HEK293 (cell line): ENCODE data around the gene DBF4B.

Experiments
- CTCF ChIA-PET: fragments of 350-600 bp; formaldehyde crosslinking; extraction: SDS; loops from one replicate; lab custom pipeline; 2021; ENCODE audit warnings: antibody characterized with exemption; lab: Yijun Ruan, JAX
- POLR2A ChIA-PET: fragments of 300-600 bp; formaldehyde crosslinking; extraction: SDS; loops from one replicate; lab custom pipeline; 2020; ENCODE audit warnings: antibody characterized with exemption, inconsistent platforms; lab: Yijun Ruan, JAX
- H3K27ac ChIP-seq: fragments of 200-500 bp; sonication (Bioruptor generic); 2 replicates; pipeline ENCODE4 v1.5.1; 2014; ENCODE audit warnings: low read depth, low read length, control low read depth, inconsistent platforms; ENCODE audit errors: extremely low read depth
- H3K36me3 ChIP-seq, 2 experiments: fragments of 200-500 bp in 1 of 2; sonication (Bioruptor generic) in 1 of 2; 1 replicate in 1 of 2; 2 replicates in 1 of 2; pipeline ENCODE4 v1.5.1; 2014 to 2017; ENCODE audit warnings: inconsistent platforms in 2 of 2, low read length in 2 of 2; ENCODE audit not compliant: control insufficient read depth in 2 of 2, insufficient read depth in 1 of 2
- H3K4me1 ChIP-seq: fragments of 200-500 bp; sonication (Bioruptor generic); 2 replicates; pipeline ENCODE4 v1.5.1; 2014; ENCODE audit warnings: mild to moderate bottlenecking, low read length, inconsistent platforms; ENCODE audit not compliant: control insufficient read depth, insufficient read depth
- H3K4me3 ChIP-seq: 2 replicates; pipeline ENCODE4 v1.5.1; 2011; ENCODE audit warnings: low read depth, mild to moderate bottlenecking, control low read depth, low read length, moderate library complexity
- H3K9me3 ChIP-seq: fragments of 200-500 bp; sonication (Bioruptor generic); 2 replicates; pipeline ENCODE4 v1.5.1; 2014; ENCODE audit warnings: low read depth, low read length, inconsistent platforms; ENCODE audit not compliant: control insufficient read depth, insufficient read depth
- GLI2 ChIP-seq: fragments of 450-650 bp; formaldehyde crosslinking; IDR thresholded peaks from 2 replicates; pipeline ENCODE4; 2017; ENCODE audit warnings: missing biosample characterization, missing genetic modification characterization, low read depth, borderline replicate concordance
- HOXC10 ChIP-seq: sonication (generic); formaldehyde crosslinking; IDR thresholded peaks from 2 replicates; pipeline ENCODE4 v1.8.1; 2023; ENCODE audit warnings: mild to moderate bottlenecking, missing genetic modification reagents
- IKZF3 ChIP-seq: fragments of 450-650 bp; IDR thresholded peaks from 2 replicates; pipeline ENCODE4 v1.5.0; 2018; ENCODE audit warnings: missing biosample characterization, mild to moderate bottlenecking, missing genetic modification characterization, moderate library complexity
- MYNN ChIP-seq: fragments of 450-650 bp; formaldehyde crosslinking; IDR thresholded peaks from 2 replicates; pipeline ENCODE4 v1.5.1; 2016; ENCODE audit warnings: missing biosample characterization, missing genetic modification characterization, borderline replicate concordance
- PRDM4 ChIP-seq: fragments of 450-650 bp; formaldehyde crosslinking; IDR thresholded peaks from 2 replicates; pipeline ENCODE4 v1.5.1; 2017; ENCODE audit warnings: missing biosample characterization, missing genetic modification characterization
- ZBTB1 ChIP-seq: fragments of 450-650 bp; formaldehyde crosslinking; IDR thresholded peaks from 2 replicates; pipeline ENCODE4 v1.5.1; 2016; ENCODE audit warnings: missing biosample characterization, missing genetic modification characterization
- ZBTB10 ChIP-seq: fragments of 450-650 bp; formaldehyde crosslinking; IDR thresholded peaks from 2 replicates; pipeline ENCODE4 v1.5.1; 2016; ENCODE audit warnings: missing biosample characterization, missing genetic modification characterization
- ZNF157 ChIP-seq: fragments of 450-650 bp; formaldehyde crosslinking; IDR thresholded peaks from 2 replicates; pipeline ENCODE4 v1.5.1; 2016; ENCODE audit warnings: missing biosample characterization, missing genetic modification characterization
- ZNF16 ChIP-seq: fragments of 450-650 bp; formaldehyde crosslinking; IDR thresholded peaks from 2 replicates; pipeline ENCODE4 v1.5.1; 2016; ENCODE audit warnings: low read depth, missing biosample characterization, missing genetic modification characterization
- ZNF24 ChIP-seq: fragments of 450-650 bp; formaldehyde crosslinking; IDR thresholded peaks from 2 replicates; pipeline ENCODE4 v1.5.1; 2016; ENCODE audit warnings: missing biosample characterization, missing genetic modification characterization
- ZNF280C ChIP-seq: fragments of 450-650 bp; formaldehyde crosslinking; IDR thresholded peaks from 2 replicates; pipeline ENCODE4 v1.5.1; 2016; ENCODE audit warnings: missing biosample characterization, missing genetic modification characterization
- ZNF423 ChIP-seq: fragments of 450-650 bp; formaldehyde crosslinking; IDR thresholded peaks from 2 replicates; pipeline ENCODE4 v1.5.1; 2016; ENCODE audit warnings: missing biosample characterization, missing genetic modification characterization
- ZNF449 ChIP-seq: fragments of 450-650 bp; formaldehyde crosslinking; IDR thresholded peaks from 2 replicates; pipeline ENCODE4 v1.5.1; 2017; ENCODE audit warnings: missing biosample characterization, mild to moderate bottlenecking, missing genetic modification characterization, moderate library complexity
- ZNF510 ChIP-seq: fragments of 450-650 bp; formaldehyde crosslinking; IDR thresholded peaks from 2 replicates; pipeline ENCODE4 v1.5.1; 2018; ENCODE audit warnings: mild to moderate bottlenecking, missing genetic modification characterization, missing biosample characterization; ENCODE audit not compliant: insufficient replicate concordance
- ZNF600 ChIP-seq: fragments of 450-650 bp; formaldehyde crosslinking; IDR thresholded peaks from 2 replicates; pipeline ENCODE4 v1.5.1; 2016; ENCODE audit warnings: missing biosample characterization, missing genetic modification characterization
- ZNF76 ChIP-seq: fragments of 450-650 bp; formaldehyde crosslinking; IDR thresholded peaks from 2 replicates; pipeline ENCODE4; 2016; ENCODE audit warnings: low read depth, missing biosample characterization, missing genetic modification characterization, borderline replicate concordance
- ZSCAN23 ChIP-seq: fragments of 450-650 bp; formaldehyde crosslinking; IDR thresholded peaks from 2 replicates; pipeline ENCODE4 v1.5.1; 2016; ENCODE audit warnings: missing biosample characterization, missing genetic modification characterization

Gene DBF4B

GRCh38 chr17:44795928-44796327 lies 87.5 kb downstream of the DBF4B start:
- H3K9me3 ChIP-seq = no peaks in the 10 kb centered on the region
- H3K4me1 ChIP-seq = no peaks in the 10 kb centered on the region
- CTCF ChIA-PET = interaction anchor here (1.2 to 1.7 kb wide), 2 partner anchors 14 to 69 kb away, joined by 3 to 4 read pairs; no protein-coding TSS in a partner anchor

GRCh38 chr17:44796731-44797130 lies 88.3 kb downstream of the DBF4B start:
- ChIA-PET POLR2A (no interaction called here), CTCF (interaction anchor here (1.2 to 1.8 kb wide), 5 partner anchors 15 to 82 kb away, joined by 3 to 7 read pairs (median 5); no protein-coding TSS in a partner anchor)
- no peak overlapping the region for H3K27ac ChIP-seq
- no peaks in the 10 kb centered on the region for H3K4me1 ChIP-seq
- H3K36me3 ChIP-seq = peaks cover 14 to 29% of the 10 kb centered on the region in 2 experiments; a peak in 2 of 3 replicates
- TF ChIP-seq ZNF16 (tag by site-specific recombination) (no peak), GLI2 (no peak), PRDM4 (tag by site-specific recombination) (no peak), HOXC10 (CRISPR knock-in tag) (no peak), ZNF157 (tag by site-specific recombination) (no peak), ZNF24 (tag by site-specific recombination) (no peak), ZNF510 (tag by site-specific recombination) (no peak)
- no peaks in the 10 kb centered on the region for H3K9me3 ChIP-seq
- no peak overlapping the region for H3K4me3 ChIP-seq

More at GRCh38 chr17:44795928-44796327, 87.5 kb downstream of the DBF4B start:
- no peak overlapping the region for H3K4me3 ChIP-seq
- H3K36me3 ChIP-seq = peaks cover 8 to 21% of the 10 kb centered on the region in 2 experiments; a peak in 2 of 3 replicates
- H3K27ac ChIP-seq = no peak overlapping the region
- TF ChIP-seq ZNF600 (tag by site-specific recombination) (peak; percentile 64; the same call in 1 of the 2 replicates), ZBTB10 (tag by site-specific recombination) (no peak)
- POLR2A ChIA-PET = no interaction called here

- Histone ChIP-seq H3K4me3 (no peak overlapping the region), H3K27ac (no peak overlapping the region), H3K36me3 (peaks cover 18 to 35% of the 10 kb centered on the region in 2 experiments; a peak in 2 of 3 replicates), H3K4me1 (no peaks in the 10 kb centered on the region; the same call in 1 of the 2 replicates), H3K9me3 (no peaks in the 10 kb centered on the region)
- ChIA-PET CTCF (interaction anchor here (0.6 to 2.0 kb wide), 7 partner anchors 10 to 224 kb away, joined by 3 to 12 read pairs (median 5); no protein-coding TSS in a partner anchor), POLR2A (interaction anchor here (0.8 to 1.2 kb wide), 2 partner anchors 20 to 22 kb away, joined by 3 to 6 read pairs; no protein-coding TSS in a partner anchor)
- TF ChIP-seq ZNF76 (tag by site-specific recombination) = no peak
- TF ChIP-seq IKZF3 (tag by site-specific recombination) = no peak
- no peak for TF ChIP-seq ZSCAN23
- no peak for TF ChIP-seq MYNN (tag by site-specific recombination)
- no peak for TF ChIP-seq ZBTB1 (tag by site-specific recombination)
- 0 out of 2 replicates have a peak, but pooled peaks have one; percentile 25 for TF ChIP-seq ZNF600 (tag by site-specific recombination)
- TF ChIP-seq ZNF423 (tag by site-specific recombination) = no peak
- no peak for TF ChIP-seq ZNF449 (tag by site-specific recombination)
- no peak for TF ChIP-seq ZNF280C (tag by site-specific recombination)
- TF ChIP-seq, all 188 proteins: peak for 1
Observed at GRCh38 chr17:44797802-44798201, 89.3 kb downstream of the DBF4B start.
